ENCODE data around the gene CACNA1I.

The CACNA1I gene

DNA sequence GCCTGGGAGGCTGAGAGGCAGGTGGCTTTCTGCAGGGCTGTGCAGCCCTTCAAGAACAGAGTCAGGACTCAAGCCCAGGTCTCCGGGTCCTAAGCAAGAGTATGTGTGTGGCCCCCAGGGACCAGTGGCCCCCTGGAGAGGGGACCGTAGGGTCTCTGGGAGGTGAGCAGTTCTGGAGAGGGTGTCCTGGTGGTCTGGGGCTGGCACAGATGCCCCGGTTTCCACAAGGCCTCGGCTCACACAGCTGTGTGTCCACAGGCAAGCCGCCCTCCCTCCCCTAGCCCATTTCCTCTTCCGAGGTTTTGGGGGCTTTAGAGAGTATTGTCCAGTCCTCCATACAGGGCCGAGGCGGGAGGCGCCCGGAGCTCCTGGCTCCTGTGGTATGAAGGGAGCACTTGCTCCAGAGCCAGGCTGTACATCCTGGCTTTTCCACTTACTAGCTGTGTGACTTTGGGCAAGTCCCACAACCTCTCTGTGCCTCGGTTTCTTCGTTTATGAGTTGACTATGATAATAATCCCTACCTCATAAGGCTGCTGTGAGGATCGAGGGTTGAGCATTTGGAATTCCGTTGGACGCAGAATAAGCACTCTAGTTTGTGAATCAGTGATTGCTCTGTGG, 34.6 kb upstream of the CACNA1I start:
- DNase-seq = no peak

DNA sequence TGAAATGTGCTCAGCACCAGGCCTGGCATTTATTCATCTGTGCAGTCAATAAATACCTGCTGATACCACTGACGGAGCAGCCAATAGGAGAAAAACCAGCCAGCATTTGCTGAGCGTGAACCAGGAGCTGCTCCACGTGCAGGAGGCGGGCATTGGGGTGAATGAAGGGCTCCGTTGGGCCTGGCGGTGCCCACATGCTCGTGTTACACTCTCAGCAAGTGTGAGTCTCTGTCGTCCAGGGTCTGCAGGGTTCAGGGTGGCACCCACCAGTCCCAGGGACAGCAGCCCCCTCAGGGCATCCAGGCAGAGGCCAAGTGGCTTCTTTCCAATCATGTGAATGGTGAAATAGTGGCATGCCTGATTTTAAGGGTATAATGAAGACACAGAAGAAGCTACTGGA, 33.8 kb upstream of the CACNA1I start:
- no peak for DNase-seq

DNA sequence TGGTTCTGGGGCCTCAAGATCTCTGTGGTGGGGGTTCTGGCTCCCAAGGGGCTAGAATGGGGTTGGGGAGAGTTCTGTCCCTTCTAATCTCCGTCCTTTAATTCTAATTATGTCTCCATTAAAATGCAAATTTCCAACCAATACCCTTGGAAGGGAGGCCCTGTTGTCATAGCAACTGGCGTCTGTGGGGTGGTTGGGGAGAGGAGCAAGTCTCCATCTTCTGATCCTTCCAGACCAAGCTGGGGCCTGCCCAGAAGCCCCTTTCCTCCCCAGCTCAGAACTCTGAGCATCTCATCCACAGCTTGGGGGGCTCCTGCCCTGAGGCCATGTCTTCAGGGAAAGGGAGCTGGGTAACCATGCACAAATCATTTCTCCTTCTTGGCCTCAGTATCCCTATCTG, 32.6 kb upstream of the CACNA1I start:
- no peak for DNase-seq

DNA sequence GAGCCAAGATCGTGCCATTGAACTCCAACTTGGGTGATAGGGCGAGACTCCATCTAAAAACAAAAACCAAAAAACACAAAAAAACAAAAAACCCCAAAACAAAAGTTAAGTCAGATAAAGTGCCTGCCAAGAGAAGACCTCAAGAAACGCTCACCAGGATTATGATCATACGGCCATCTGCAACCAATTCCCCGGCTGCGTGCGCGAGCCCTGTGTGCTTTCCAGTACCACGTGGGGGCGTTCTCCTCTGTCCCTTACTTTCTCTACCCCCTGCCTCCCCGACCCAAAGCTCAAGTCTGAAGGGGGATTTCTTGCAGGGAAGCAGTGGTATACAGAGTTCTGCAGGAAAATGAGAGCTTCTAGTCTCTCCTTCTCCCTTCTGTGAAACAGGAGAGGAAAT, 27.5 kb upstream of the CACNA1I start:
- no peak for DNase-seq

DNA sequence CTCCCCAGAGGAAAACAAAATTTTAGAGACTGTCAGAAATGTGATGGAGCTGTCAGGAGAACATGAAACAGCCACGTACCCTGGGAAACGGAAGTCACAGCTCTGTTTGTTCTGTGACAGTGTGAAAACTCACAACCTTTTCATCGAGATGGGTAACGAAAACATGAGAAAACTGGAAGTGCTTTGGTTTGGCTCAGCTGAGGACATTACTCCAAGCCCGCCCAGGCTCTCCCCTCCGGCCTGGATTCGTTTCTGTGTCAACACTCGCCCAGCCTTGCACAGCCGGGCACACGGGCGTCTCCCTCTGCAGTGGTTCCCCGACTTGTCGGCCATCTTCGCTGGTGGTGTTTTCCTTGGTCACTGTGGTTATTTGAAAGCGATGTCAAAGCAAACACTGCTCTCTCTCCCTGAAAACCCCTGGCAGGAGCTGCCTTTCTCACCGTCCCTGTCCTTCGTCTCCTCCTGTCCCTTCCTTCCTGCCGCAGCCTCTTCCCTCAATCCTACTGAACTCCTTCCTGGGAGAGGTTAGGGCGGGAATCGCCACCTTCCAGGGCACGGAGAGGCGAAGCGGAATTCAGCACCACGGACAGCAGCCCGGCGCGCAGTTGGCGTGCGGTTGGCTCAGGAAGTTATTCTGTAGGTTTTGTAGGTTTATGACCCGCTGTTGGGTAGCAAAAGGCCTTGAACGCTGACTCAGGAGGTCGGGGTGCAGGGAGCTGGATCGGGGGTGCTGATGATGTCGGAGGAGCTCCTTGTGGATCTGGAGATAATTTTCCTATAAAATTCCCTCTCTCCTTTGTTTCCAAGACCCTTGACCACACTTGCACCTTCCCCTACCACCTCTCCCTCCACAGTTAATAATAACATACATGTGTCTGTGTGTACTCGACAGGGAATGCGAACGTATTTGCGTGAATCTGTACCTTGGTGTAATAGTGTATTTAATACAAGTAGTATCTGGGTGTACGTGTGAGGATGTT, 24.9 kb upstream of the CACNA1I start:
- DNase-seq = peak; percentile 34 to 70

DNA sequence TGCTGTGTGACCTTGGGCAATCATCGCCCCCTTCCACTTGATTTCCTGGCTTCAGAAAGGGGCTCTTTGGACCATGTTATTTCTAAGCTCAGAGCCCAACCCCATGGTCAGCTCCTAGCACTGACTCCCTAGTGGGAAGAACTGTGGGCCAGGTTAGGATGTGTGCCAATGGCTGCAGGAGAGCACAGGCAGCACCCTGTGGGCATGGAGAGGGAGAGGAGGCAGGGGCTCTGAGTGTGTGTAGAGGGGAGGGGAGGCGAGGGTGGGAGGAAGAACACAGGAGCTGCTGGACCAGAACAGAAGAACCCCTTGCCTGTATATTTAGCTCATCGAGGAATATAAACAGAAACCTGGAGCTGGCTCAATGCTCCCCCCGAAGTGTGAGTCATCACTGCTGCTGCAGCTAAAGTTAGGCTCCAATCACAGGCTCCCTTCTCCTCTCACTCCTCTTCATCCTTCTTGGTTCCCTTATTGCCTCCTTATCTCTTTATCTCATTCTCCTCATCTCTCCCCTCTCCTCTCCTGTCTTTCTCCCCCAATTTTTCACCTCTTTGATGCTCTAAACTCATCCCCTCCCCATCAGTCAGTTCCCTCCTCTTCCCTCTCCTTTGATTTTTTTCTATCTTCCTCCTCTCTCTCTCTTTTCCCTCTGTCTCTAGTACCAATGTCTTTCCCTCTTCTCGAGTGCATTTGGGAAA, 23.5 kb upstream of the CACNA1I start:
- DNase-seq = no peak

DNA sequence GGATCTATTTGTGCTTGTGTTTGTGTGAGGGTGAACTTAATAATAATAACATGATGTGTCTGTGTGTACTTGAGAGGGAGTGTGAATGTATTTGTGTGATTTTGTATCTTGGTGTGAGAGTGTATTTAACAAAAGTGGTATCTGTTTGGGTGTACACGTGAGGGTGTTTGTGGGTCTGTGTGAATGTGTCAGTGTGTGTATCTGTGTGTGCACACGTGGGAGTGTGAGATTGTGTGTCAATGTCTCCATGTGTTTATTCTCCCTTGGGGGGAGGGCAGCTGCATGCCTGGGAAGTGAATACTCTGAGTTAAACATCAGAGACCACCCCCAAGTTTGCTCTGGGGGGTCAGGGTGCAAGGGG, 23.0 kb upstream of the CACNA1I start:
- DNase-seq = no peak

DNA sequence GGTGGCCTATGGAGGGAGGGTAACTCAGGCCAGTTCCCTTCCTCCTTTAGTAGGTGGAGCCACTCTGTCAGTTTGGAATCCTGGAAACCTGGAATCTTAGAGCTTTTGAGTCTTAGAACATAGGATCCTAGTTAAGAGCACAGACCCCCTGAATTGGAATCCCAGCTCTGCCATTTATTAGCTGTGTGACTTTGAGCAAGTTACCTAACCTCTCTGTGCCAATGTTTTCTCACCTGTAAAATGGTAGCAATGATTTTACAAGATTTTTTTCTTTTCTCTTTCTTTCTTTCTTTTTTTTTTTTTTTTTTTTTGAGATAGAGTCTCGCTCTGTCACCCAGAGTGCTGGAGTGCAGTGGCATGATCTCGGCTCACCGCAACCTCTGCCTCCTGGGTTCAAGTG, 17.1 kb upstream of the CACNA1I start:
- DNase-seq = no peak

DNA sequence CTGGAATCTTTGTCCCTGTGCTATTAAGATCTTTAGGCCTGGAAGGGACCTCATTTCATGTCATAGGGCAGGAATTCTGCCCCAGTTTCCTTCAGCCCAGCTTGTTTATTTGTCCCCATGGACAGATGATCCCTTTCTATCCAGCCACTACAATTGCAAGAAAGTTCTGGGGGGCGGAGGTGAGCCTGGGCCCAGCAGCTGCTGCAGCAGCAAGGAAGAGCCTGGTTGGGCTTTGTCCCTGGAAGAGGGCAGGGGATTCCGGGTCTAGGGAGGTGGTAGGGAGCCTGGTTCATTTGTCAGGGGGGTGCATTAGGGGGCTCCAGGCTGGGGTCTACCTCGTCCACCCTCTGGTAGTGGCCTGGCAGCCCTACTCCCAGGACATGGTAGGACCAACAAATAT, 16.4 kb upstream of the CACNA1I start:
- no peak for DNase-seq

DNA sequence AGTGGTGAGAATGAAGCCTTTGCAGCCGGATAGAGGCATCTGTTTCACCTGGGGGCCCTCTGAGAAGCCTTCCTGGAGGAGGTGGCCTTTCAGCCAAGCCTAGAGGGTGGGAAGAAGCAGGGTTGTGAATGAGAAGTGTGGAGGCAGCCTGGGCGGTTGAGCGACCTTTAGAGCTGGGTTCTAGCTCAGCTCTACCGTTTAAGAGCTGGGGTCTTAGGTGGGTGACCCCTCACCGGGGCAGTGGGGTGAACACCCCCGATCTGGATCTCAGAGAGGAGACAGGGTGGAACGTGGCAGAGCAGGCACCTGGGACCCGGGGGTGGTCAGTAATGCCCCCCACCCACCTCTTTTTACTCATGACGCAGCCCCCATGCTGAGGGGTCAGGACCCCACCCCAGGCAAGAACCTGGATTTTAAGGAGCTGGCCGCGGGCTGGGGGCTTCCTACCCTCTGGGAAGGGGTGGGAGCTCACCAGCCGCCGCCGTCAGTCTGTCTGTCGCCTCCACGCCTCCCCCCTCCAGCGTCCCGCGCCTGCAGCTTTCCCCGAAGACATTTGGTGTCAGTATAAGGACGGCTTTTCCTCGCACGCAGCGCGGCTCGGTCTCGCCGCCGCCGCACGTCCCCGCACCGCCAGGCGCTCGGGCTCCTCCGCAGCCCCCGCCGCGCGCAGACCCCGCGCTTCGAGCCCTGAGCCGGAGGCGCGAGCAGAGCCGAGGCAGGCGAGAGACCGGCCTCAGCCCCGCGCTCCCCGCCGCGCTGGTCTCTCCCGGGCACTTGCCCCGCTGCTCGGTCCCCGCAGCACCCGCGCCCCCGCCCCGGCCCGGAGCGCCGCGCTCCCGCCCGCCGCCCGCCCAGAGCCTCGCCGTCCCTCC, 13.3 kb upstream of the CACNA1I start:
- DNase-seq = peak; percentile 48 to 53

DNA sequence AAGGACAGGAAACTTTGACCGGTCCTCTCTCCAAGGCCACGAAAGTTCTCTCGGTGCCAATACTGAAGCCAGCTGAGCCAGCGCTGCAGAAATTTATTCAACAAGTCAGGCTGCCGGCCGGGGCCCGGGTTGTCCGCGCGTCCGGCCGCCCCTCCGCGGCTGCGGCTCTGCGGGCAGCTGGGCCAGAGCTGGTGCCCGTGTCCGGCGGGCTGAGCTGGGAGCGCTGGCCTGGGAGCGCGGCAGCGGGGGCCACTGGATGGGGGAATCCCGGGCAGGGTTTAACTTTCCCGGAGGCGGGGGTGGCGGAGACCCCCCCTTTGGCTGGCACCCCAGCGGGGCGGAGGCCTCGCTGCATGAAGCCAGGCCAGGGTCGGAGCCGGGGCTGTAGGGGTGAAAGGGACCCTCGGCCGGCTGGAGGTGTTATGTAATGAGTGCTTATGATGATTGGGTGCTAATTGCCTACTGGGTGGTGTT, 12.3 kb upstream of the CACNA1I start:
- no peak for DNase-seq

DNA sequence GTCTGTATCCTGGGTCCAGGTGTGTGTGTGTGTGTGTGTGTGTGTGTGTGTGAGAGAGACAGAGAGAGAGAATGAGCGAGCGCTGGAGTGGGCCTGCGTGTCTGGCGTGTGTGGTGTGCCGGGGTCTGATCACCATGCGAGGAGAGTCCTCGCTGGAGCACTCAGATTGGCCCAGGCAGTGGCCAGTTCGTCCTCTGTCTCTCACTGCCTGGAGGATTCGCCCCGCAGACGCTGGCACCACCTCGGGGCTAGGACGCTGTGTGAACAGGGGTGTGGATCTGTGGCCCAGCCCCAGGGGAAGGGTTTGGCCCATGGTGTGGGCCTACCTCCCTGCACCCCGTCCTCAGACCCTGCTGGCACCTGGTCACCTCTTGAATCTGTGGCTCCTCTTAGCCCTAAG, 11.6 kb upstream of the CACNA1I start:
- no peak for DNase-seq

DNA sequence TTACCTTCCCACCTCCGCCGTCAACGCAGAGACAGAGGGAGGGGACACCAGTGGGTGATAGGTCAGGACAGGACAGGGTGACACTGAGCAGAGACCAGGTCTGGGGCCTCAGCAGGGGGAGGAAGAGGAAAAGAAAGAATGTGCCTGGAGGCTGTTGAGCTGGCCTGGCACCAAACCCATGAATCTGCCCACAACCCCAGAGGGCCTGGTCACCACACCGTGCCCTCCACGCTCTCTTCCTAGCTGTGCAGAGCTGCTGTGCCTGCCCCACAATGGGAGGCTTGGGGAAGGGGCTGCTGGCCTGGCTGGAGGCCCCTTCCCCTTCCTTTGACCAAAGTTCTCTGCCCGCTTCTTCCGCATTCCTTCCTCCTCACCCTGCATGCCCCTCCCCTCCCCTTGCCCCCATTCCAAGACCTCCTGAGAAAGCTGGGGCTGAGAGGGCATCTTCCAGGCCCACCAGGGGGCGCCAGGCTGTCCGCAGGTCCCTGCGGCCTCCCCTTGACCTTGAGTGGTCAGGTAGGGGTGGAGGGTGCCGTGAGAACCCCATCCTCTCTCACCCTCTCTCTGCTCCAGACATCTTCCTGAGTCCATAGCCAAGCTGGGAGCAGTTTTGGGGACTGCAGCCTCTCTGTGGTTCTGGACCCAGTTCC, 11.0 kb upstream of the CACNA1I start:
- no peak for DNase-seq

DNA sequence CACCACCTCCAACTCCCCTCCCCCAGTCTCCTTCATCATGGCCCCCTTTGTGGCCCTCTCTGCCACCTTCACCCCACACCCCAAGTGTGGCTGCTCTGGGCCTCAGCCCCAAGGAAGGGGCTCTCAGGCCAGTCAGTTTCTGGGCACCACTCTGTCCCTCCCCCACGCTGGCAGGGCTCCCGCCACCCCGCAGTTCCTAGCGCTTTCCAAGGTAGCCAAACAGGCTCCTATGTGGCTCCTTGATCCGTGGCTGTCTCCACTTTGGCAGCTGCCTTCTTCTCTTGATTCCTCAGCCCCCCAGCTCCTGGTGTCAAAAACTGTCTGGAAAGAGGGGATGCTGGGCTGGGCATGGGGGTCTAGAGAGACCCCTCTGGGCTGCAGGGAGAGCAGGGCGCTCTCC, 10.4 kb upstream of the CACNA1I start:
- DNase-seq = no peak

DNA sequence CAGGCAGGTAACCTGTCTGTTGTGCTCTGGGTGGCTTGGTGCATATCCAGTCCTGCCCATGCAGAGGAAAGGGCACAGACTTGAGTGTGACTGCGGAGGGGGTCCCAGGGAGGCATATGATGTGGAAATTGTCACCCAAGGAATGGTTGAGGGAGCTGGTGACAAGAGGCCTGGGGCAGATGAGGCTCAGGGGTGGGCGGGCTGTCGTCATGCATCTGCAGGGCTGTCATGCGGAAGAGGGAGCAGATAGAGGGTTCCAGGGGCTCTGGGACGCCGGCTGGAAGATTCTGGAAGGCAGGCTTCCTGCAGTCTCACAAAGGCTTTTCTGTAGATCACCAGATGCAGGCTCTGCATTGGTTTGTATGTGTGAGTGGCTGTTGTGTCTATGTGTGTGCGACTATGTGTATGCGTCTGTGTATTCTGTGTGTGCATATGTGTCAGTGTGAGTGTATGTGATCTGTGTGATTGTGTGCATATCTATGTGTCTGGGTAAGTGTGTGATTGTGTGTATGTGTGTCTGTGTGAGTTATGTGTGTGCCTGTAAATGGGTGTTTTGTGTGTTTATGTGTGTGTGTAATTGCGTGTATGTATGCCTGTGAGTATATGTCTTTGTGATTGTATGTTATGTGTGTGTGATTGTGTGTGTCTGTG, 7.6 kb upstream of the CACNA1I start:
- DNase-seq = no peak

DNA sequence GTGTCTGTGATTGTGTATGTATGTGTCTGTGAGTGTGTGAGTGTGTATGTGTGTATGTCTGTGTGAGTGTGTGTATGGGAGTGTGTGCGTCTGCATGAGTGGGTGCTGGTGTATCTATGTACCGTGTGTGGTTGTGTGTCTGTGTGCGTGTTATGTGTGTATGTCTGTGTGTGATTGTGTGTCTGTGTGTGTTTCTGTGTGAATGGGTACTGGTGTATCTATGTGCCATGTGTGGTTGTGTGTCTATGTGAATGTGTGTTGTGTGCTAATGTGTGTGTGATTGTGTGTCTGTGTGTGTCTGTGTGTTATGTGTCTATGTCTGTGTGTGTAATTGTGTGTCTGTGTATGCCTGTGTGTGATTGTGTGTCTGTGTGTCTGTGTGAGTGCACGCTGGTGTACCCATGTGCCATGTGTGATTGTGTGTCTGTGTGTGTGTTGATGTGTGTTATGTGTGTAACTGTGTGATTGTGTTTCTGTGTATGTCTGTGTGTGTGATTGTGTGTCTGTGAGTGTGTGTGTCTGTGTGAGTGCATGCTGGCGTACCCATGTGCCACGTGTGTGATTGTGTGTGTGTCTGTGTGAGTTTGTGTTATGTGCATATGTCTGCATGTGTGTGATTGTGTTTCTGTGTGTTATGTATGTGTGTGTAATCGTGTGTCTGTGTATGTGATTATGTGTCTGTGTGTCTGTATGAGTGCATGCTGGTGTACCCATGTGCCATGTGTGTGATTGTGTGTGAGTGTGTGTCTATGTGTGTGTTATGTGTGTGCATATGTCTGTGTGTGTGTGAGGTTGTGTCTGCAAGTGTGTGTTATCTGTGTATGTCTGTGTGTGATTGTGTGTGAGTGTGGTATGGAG, 6.8 kb upstream of the CACNA1I start:
- no peak for DNase-seq

DNA sequence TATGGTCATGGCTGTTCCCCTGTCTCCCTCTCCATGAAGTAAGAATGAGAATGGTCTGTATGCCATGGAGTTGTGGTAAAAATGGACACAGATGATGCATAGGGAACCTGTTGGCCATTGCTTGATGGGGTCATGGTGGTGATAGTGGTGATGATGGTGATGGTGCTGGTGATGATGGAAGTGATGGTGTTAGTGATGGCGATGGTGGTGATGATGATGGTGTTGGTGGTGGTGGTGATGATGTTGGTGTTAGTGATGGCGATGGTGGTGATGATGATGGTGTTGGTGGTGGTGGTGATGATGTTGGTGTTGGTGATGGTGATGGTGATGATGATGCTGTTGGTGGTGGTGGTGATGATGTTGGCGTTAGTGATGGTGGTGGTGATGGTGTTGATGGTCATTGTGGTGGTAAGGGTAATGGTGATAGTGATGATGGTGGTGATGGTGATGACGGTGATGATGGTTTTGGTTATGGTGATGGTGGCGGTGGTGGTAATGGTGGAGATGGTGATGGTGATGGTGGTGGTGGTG, 5.1 kb upstream of the CACNA1I start:
- no peak for DNase-seq

DNA sequence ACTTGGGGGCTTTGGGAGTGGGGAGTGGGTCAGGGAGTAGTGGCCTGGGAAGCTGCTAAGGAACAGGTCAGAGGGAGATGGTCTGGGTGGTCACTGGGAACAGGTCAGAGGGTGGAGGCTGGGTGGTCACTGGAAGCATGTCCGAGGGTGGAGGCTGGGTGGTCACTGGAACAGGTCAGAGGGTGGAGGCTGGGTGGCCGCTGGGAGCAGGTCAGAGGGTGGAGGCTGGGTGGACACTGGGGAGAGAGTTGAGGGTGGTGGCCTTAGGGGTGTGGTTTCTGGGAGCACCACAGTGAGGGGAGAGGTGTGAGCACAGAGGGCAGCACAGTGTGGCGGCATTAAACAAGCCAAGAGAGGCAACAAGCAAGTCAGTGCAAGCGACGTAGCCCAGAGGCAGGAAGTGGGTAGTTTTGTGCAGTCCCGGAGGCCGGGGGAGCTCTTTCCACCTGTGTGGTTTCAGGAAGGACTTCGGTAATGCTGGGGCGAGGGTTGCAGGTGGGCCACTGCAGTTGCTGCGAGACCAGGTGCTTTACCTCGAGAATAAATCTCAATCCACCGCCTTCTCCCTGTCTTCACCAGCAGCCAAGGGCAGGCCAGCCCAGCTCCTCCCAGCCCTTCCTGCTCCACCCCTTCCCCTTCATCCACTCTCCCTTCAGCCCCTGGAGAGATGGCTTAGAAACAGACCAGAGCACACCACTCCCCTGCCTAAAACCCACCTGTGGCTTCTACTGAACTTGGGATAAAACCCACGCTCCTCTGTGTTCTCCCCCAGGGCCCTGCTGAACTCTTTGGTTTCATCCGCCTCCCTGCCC, 3.2 kb upstream of the CACNA1I start:
- DNase-seq = peak; percentile 44 to 45

DNA sequence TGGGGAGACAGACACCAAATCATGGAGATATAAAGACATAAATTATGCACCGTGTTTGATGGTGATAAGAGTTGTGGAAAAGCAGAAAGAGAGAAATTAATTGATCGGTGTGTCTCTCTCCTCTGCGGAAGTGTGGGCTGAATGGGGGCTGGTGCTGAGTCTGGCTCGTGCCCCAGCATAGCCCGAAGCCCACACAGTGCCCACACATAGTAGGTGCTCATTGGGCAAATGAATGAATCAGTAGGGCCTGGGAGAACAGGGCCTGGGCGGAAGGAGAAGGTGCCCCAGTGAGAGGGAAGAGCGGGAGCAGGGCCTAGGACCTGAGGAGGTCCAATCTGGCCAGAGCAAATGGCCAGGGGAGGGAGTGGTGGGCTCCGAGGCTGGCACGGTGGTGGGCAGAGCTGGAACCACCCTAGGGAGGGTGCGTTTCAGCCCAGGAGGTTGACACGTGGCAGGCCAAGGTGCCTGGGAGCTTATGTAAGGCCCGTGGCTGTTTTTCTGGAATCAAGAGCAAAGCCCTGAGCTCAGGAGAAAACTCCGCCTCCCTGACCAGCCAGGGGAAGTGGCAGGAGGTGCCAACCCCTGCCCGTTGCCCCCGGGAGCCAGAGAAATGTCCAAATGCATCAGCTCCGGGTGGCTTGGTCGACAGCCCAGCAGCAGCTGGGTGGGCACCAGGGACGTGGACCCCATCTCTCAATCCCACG, 2.1 kb upstream of the CACNA1I start:
- DNase-seq = no peak
